ENCODE data around the gene C19orf73. TPM values are rescaled to one million over a fixed set of nuclear protein-coding genes. Genes with fewer than 3 reads are reported as not detected.

C19orf73 gene
- total and polyA plus RNA-seq, 9 of the 15 experiments (the other 6 are each of a cell fraction or from before 2014, with no cell fraction given) = 0.08 to 7.4 (median 1.4) TPM

- TF ChIP-seq HMGXB4 (CRISPR knock-in tag; IDR thresholded peaks at IDR 0.05) = peak; percentile 25; the same call in 1 of the 2 replicates
- no peak for TF ChIP-seq KLF10 (CRISPR knock-in tag; IDR thresholded peaks at IDR 0.05)
- no peak for TF ChIP-seq NFE2L1 (tag; IDR thresholded peaks at IDR 0.05; ENCODE audit: borderline replicate concordance, low read depth)
- no peak for TF ChIP-seq AFF1 (IDR thresholded peaks at IDR 0.05; ENCODE audit: low read depth in 1 of 2, partially characterized antibody in 2 of 2)
- TF ChIP-seq BCOR (IDR thresholded peaks at IDR 0.05) = peak; percentile 43; the same call in 1 of the 2 replicates
- no peak for TF ChIP-seq HOMEZ (CRISPR knock-in tag; IDR thresholded peaks at IDR 0.05)
- TF ChIP-seq CEBPG (CRISPR knock-in tag; IDR thresholded peaks at IDR 0.05) = no peak
- TF ChIP-seq CEBPG (tag; conservative IDR thresholded peaks at IDR 0.05 in 1 of 2, IDR thresholded peaks at IDR 0.05 in 1 of 2) = no peak
- no peak for TF ChIP-seq ZNF280A (IDR thresholded peaks at IDR 0.05; ENCODE audit: low read depth, partially characterized antibody)
- no peak for TF ChIP-seq MEF2A (IDR thresholded peaks at IDR 0.05; ENCODE audit: control insufficient read depth, low read depth, low read length)
- TF ChIP-seq ZNF24 (IDR thresholded peaks at IDR 0.05) = no peak
- peak; percentile 52; the same call in 1 of the 2 replicates for TF ChIP-seq ZBTB7A (IDR thresholded peaks at IDR 0.05; ENCODE audit: borderline replicate concordance, control insufficient read depth, low read depth, low read length)
- peak; percentile 7 for TF ChIP-seq TAF1 (IDR thresholded peaks at IDR 0.05; ENCODE audit: control insufficient read depth, extremely low read depth, insufficient read depth, low read length, severe bottlenecking)
- peak; percentile 63; the same call in 1 of the 2 replicates for TF ChIP-seq EGR1 (conservative IDR thresholded peaks at IDR 0.05)
- TF ChIP-seq PREB (CRISPR knock-in tag; IDR thresholded peaks at IDR 0.05) = no peak
- peak; percentile 40 for TF ChIP-seq TBP (optimal IDR thresholded peaks at IDR 0.05; ENCODE audit: low read depth, low read length)
Measured at GRCh38 chr19:49145573-49146407, 26.8 kb upstream of the C19orf73 start (continued).

All from K562 (cell line).